ENCODE results near the gene PDK2. TPM values are rescaled to one million over a fixed set of nuclear protein-coding genes. Genes with fewer than 3 reads are reported as not detected.

PDK2 gene
- total RNA-seq, 1 donor from 2014 or later, result 17.5 TPM

- TF ChIP-seq, protein P1, sequence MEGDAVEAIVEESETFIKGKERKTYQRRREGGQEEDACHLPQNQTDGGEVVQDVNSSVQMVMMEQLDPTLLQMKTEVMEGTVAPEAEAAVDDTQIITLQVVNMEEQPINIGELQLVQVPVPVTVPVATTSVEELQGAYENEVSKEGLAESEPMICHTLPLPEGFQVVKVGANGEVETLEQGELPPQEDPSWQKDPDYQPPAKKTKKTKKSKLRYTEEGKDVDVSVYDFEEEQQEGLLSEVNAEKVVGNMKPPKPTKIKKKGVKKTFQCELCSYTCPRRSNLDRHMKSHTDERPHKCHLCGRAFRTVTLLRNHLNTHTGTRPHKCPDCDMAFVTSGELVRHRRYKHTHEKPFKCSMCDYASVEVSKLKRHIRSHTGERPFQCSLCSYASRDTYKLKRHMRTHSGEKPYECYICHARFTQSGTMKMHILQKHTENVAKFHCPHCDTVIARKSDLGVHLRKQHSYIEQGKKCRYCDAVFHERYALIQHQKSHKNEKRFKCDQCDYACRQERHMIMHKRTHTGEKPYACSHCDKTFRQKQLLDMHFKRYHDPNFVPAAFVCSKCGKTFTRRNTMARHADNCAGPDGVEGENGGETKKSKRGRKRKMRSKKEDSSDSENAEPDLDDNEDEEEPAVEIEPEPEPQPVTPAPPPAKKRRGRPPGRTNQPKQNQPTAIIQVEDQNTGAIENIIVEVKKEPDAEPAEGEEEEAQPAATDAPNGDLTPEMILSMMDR (conservative IDR thresholded peaks at IDR 0.05; ENCODE audit: low read depth, low read length), result no peak
- DNase-seq (ENCODE audit: low read depth), result no peak
- H3K4me3 ChIP-seq (ENCODE audit: low read depth, low read length), result no peak overlapping the region
Measured at GRCh38 chr17:50098583-50098982, 3.4 kb downstream of the PDK2 start.

DNA sequence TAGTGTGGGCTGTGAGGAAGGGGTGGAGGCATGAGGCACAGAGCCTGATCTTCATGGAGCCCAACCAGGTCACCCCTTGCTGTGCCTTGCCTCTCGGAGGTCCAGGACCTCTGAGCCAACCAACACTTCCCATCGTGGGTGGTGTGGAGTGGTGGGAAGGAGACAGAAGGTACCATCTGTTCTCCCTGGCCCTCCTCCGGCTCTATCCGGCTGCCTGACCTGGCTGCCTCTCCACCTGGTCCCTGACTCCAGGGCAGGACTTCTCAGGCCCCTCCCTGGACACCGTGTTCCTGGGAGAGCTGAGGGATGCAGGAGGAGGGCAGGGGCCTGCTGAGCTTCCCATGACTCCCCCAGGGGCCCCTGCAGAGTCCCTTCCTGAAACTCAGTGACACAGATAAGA, 3.9 kb downstream of the PDK2 start:
- TF ChIP-seq, protein P1 (conservative IDR thresholded peaks at IDR 0.05; ENCODE audit: low read depth, low read length), result no peak
- DNase-seq (ENCODE audit: low read depth), result no peak
- H3K4me3 ChIP-seq (ENCODE audit: low read depth, low read length), result no peak overlapping the region

GRCh38 chr17:50100480-50100883, 5.3 kb downstream of the PDK2 start:
- no peak overlapping the region for H3K4me3 ChIP-seq (ENCODE audit: low read depth, low read length)
- DNase-seq (ENCODE audit: low read depth), result no peak
- TF ChIP-seq, protein P1 (conservative IDR thresholded peaks at IDR 0.05; ENCODE audit: low read depth, low read length), result no peak

DNA sequence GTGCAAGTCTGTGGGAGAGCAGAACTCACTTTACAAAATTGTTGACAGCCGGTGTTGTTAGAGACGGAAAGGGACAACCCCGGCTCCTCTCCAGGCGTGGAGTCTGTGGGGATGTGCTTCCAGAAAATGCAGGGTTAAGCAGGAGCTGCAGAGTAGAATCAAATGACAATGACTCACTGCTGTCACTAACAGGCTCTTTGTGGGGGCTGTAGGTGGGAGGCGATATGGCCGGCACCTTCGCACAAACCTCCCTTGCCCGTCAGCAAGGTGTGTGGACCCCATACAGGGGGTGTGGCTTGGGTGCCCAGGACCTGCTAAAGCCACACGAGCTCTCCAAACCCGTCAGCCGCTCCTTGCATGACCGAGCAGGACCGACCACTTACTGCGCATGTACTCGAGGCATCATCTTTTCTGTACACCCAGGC, 5.8 kb downstream of the PDK2 start:
- DNase-seq (ENCODE audit: low read depth), result no peak
- TF ChIP-seq, protein P1 (conservative IDR thresholded peaks at IDR 0.05; ENCODE audit: low read depth, low read length), result no peak
- H3K4me3 ChIP-seq (ENCODE audit: low read depth, low read length), result no peak overlapping the region

GRCh38 chr17:50101346-50102163, 6.4 kb downstream of the PDK2 start:
- TF ChIP-seq, protein P1 (conservative IDR thresholded peaks at IDR 0.05; ENCODE audit: low read depth, low read length), result peak; percentile 11
- no peak for DNase-seq (ENCODE audit: low read depth)
- no peak overlapping the region for H3K4me3 ChIP-seq (ENCODE audit: low read depth, low read length)

- TF ChIP-seq, protein P1 (conservative IDR thresholded peaks at IDR 0.05; ENCODE audit: low read depth, low read length), result no peak
- DNase-seq (ENCODE audit: low read depth), result no peak
- no peak overlapping the region for H3K4me3 ChIP-seq (ENCODE audit: low read depth, low read length)
Measured at GRCh38 chr17:50102164-50102991, 7.2 kb downstream of the PDK2 start.
